ENCODE data around the gene RNU2-1.
"Not testable (repeated sequence)": the region's sequence is repeated elsewhere in the genome, so short reads cannot be mapped to it uniquely, and the experiment has no call there.

RNU2-1 gene

GRCh38 chr17:43211480-43212402 lies 22.0 kb downstream of the RNU2-1 start, which contains the start of gene TMEM106A:
TSS of gene TMEM106A (plus strand) at chr17:43211875. CDS start at chr17:43213042, 1,167 bp downstream.
- Histone ChIP-seq H3K27ac (ENCODE audit: low read length) (peak within 1 kb of the TSS; percentile 22), H3K9ac (ENCODE audit: low read depth, low read length) (peak within 1 kb of the TSS; percentile 84), H3K36me3 (ENCODE audit: insufficient read depth, low read depth, low read length) (peaks cover 4% of the 10 kb centered on the region; the same call in 1 of the 2 replicates), H3K9me3 (ENCODE audit: insufficient read depth, low read depth, low read length) (no peaks in the 10 kb centered on the region), H3K4me1 (ENCODE audit: insufficient read depth, low read length) (no peaks in the 10 kb centered on the region), H3K27me3 (ENCODE audit: insufficient read depth, low read length) (no peaks in the 10 kb centered on the region), H3K4me3 (ENCODE audit: low read length) (peak within 1 kb of the TSS; percentile 89)

DNA sequence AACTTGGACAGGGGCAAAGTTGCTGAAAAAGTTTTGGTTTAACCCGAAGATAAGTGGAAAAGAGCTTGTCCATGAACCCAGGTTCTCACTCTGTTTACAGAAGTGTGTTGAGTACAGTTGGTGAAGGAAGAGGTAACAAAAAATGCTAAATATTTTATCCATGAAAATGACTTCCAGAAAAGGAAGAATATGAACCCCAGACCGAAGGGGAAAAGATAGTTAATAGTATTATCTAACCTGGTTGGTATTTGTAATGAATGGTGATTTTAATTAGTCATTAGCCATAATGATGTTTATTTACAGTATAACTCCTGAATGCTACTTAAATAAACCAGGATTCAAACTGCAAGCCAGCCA lies 22.7 kb downstream of the RNU2-1 start:
- Histone ChIP-seq H3K9ac (ENCODE audit: low read depth, low read length) (peak overlapping the region; percentile 71), H3K4me3 (ENCODE audit: low read length) (peak overlapping the region; percentile 89), H3K9me3 (ENCODE audit: insufficient read depth, low read depth, low read length) (no peaks in the 10 kb centered on the region), H3K36me3 (ENCODE audit: insufficient read depth, low read depth, low read length) (peaks cover 4% of the 10 kb centered on the region; the same call in 1 of the 2 replicates), H3K27me3 (ENCODE audit: insufficient read depth, low read length) (no peaks in the 10 kb centered on the region), H3K4me1 (ENCODE audit: insufficient read depth, low read length) (no peaks in the 10 kb centered on the region), H3K27ac (ENCODE audit: low read length) (no peak overlapping the region)

DNA sequence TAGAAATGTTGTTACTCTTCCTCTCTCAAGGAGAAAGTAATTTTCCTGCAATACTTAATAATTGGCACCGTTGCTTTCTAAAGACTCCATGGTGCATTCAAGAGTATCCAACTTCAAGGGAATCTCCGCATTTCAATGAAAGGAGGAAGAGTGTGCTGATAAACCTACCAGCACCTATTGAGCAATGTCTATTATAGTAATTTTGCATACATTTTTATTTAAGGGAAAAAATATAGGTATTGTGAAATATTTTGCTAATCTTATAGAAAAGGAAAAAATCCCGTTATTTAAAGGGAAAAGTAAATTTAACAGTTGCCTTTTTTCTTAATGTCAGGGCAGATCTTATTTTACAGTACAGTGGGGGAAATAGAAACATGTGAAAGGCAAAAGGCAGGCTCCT lies 23.2 kb downstream of the RNU2-1 start:
- H3K27ac ChIP-seq (ENCODE audit: low read length): no peak overlapping the region
- no peaks in the 10 kb centered on the region for H3K4me1 ChIP-seq (ENCODE audit: insufficient read depth, low read length)
- H3K9me3 ChIP-seq (ENCODE audit: insufficient read depth, low read depth, low read length): no peaks in the 10 kb centered on the region
- no peak overlapping the region for H3K9ac ChIP-seq (ENCODE audit: low read depth, low read length)
- peaks cover 4% of the 10 kb centered on the region; the same call in 1 of the 2 replicates for H3K36me3 ChIP-seq (ENCODE audit: insufficient read depth, low read depth, low read length)
- no peaks in the 10 kb centered on the region for H3K27me3 ChIP-seq (ENCODE audit: insufficient read depth, low read length)
- peak overlapping the region; percentile 89 for H3K4me3 ChIP-seq (ENCODE audit: low read length)

- not testable (repeated sequence) for H3K9ac ChIP-seq (ENCODE audit: low read depth, low read length)
Measured at GRCh38 chr17:43203013-43203412, 30.8 kb downstream of the RNU2-1 start.

GRCh38 chr17:43200127-43200526 lies 33.6 kb downstream of the RNU2-1 start:
- Histone ChIP-seq H3K4me1 (ENCODE audit: insufficient read depth, low read length) (no peaks in the 10 kb centered on the region), H3K36me3 (ENCODE audit: insufficient read depth, low read depth, low read length) (peaks cover 63% of the 10 kb centered on the region), H3K9me3 (ENCODE audit: insufficient read depth, low read depth, low read length) (no peaks in the 10 kb centered on the region), H3K4me3 (ENCODE audit: low read length) (no peak overlapping the region), H3K27me3 (ENCODE audit: insufficient read depth, low read length) (no peaks in the 10 kb centered on the region), H3K9ac (ENCODE audit: low read depth, low read length) (no peak overlapping the region), H3K27ac (ENCODE audit: low read length) (no peak overlapping the region)

More at GRCh38 chr17:43203013-43203412, 30.8 kb downstream of the RNU2-1 start:
- H3K4me1 ChIP-seq (ENCODE audit: insufficient read depth, low read length); H3K4me3 ChIP-seq (ENCODE audit: low read length); H3K27ac ChIP-seq (ENCODE audit: low read length); H3K27me3 ChIP-seq (ENCODE audit: insufficient read depth, low read length); H3K9me3 ChIP-seq (ENCODE audit: insufficient read depth, low read depth, low read length): not testable (repeated sequence)
- H3K36me3 ChIP-seq (ENCODE audit: insufficient read depth, low read depth, low read length): peaks cover 44% of the 10 kb centered on the region

- H3K9ac ChIP-seq (ENCODE audit: low read depth, low read length): no peak overlapping the region
- H3K27ac ChIP-seq (ENCODE audit: low read length): no peak overlapping the region
- H3K36me3 ChIP-seq (ENCODE audit: insufficient read depth, low read depth, low read length): peaks cover 65% of the 10 kb centered on the region
- no peaks in the 10 kb centered on the region for H3K27me3 ChIP-seq (ENCODE audit: insufficient read depth, low read length)
- no peaks in the 10 kb centered on the region for H3K9me3 ChIP-seq (ENCODE audit: insufficient read depth, low read depth, low read length)
- H3K4me1 ChIP-seq (ENCODE audit: insufficient read depth, low read length): no peaks in the 10 kb centered on the region
- H3K4me3 ChIP-seq (ENCODE audit: low read length): no peak overlapping the region
Measured at GRCh38 chr17:43199633-43200032, 34.1 kb downstream of the RNU2-1 start.

GRCh38 chr17:43193251-43193650 lies 40.5 kb downstream of the RNU2-1 start:
- Histone ChIP-seq H3K27me3 (ENCODE audit: insufficient read depth, low read length) (no peaks in the 10 kb centered on the region), H3K36me3 (ENCODE audit: insufficient read depth, low read depth, low read length) (peaks cover 78% of the 10 kb centered on the region)

GRCh38 chr17:43186656-43187055 lies 47.1 kb downstream of the RNU2-1 start:
- H3K4me3 ChIP-seq (ENCODE audit: low read length); H3K27ac ChIP-seq (ENCODE audit: low read length); H3K4me1 ChIP-seq (ENCODE audit: insufficient read depth, low read length); H3K9me3 ChIP-seq (ENCODE audit: insufficient read depth, low read depth, low read length); H3K27me3 ChIP-seq (ENCODE audit: insufficient read depth, low read length); H3K9ac ChIP-seq (ENCODE audit: low read depth, low read length): not testable (repeated sequence)
- peaks cover 39% of the 10 kb centered on the region for H3K36me3 ChIP-seq (ENCODE audit: insufficient read depth, low read depth, low read length)

More at GRCh38 chr17:43193251-43193650, 40.5 kb downstream of the RNU2-1 start:
- Histone ChIP-seq H3K9ac (ENCODE audit: low read depth, low read length) (no peak overlapping the region), H3K4me3 (ENCODE audit: low read length) (no peak overlapping the region), H3K4me1 (ENCODE audit: insufficient read depth, low read length) (no peaks in the 10 kb centered on the region), H3K9me3 (ENCODE audit: insufficient read depth, low read depth, low read length) (no peaks in the 10 kb centered on the region), H3K27ac (ENCODE audit: low read length) (no peak overlapping the region)

GRCh38 chr17:43183921-43184320 lies 49.9 kb downstream of the RNU2-1 start:
- H3K4me1 ChIP-seq (ENCODE audit: insufficient read depth, low read length): no peaks in the 10 kb centered on the region
- H3K4me3 ChIP-seq (ENCODE audit: low read length): no peak overlapping the region
- H3K9ac ChIP-seq (ENCODE audit: low read depth, low read length): no peak overlapping the region
- H3K27ac ChIP-seq (ENCODE audit: low read length): no peak overlapping the region
- H3K9me3 ChIP-seq (ENCODE audit: insufficient read depth, low read depth, low read length): no peaks in the 10 kb centered on the region
- no peaks in the 10 kb centered on the region for H3K27me3 ChIP-seq (ENCODE audit: insufficient read depth, low read length)
- peaks cover 27% of the 10 kb centered on the region for H3K36me3 ChIP-seq (ENCODE audit: insufficient read depth, low read depth, low read length)
